ENCODE data around the gene RNLS. TPM values are rescaled to one million over a fixed set of nuclear protein-coding genes. Genes with fewer than 3 reads are reported as not detected.

The RNLS gene
- total RNA-seq, 3 donors from 2014 or later: 9.8 to 12.1 (median 11.8) TPM

GRCh38 chr10:88249450-88249849 lies 333.7 kb downstream of the RNLS start:
- Histone ChIP-seq H3K4me3 (no peak overlapping the region), H3K4me1 (ENCODE audit: low read depth) (peaks cover 7% of the 10 kb centered on the region), H3K36me3 (ENCODE audit: low read depth) (no peaks in the 10 kb centered on the region), H3K9me3 (no peaks in the 10 kb centered on the region)
- intact Hi-C loops (cut with DNase I, micrococcal nuclease): no loop called here
- DNase-seq: no peak
- no peak for ATAC-seq
- TF ChIP-seq CTCF (IDR thresholded peaks at IDR 0.05): no peak

GRCh38 chr10:88246675-88247074 lies 336.4 kb downstream of the RNLS start:
- intact Hi-C loops (cut with DNase I, micrococcal nuclease): no loop called here
- Histone ChIP-seq H3K4me1 (ENCODE audit: low read depth) (peaks cover 20% of the 10 kb centered on the region), H3K9me3 (no peaks in the 10 kb centered on the region), H3K4me3 (no peak overlapping the region), H3K36me3 (ENCODE audit: low read depth) (no peaks in the 10 kb centered on the region)
- TF ChIP-seq CTCF (IDR thresholded peaks at IDR 0.05): no peak
- DNase-seq (no peak), ATAC-seq (no peak)

GRCh38 chr10:88245974-88246511 lies 337.1 kb downstream of the RNLS start:
- ATAC-seq (peak; percentile 20), DNase-seq (no peak)
- intact Hi-C loops (cut with DNase I, micrococcal nuclease): no loop called here

GRCh38 chr10:88244781-88245625 lies 338.1 kb downstream of the RNLS start:
- ATAC-seq (no peak), DNase-seq (no peak)
- peaks cover 20% of the 10 kb centered on the region for H3K4me1 ChIP-seq (ENCODE audit: low read depth)
- intact Hi-C loops (cut with DNase I, micrococcal nuclease): no loop called here
- no peaks in the 10 kb centered on the region for H3K9me3 ChIP-seq
- H3K4me3 ChIP-seq: no peak overlapping the region
- H3K36me3 ChIP-seq (ENCODE audit: low read depth): no peaks in the 10 kb centered on the region
- TF ChIP-seq CTCF (IDR thresholded peaks at IDR 0.05): no peak

More at GRCh38 chr10:88245974-88246511, 337.1 kb downstream of the RNLS start:
- no peaks in the 10 kb centered on the region for H3K36me3 ChIP-seq (ENCODE audit: low read depth)
- no peak for TF ChIP-seq CTCF (IDR thresholded peaks at IDR 0.05)
- H3K9me3 ChIP-seq: no peaks in the 10 kb centered on the region
- no peak overlapping the region for H3K4me3 ChIP-seq
- peaks cover 20% of the 10 kb centered on the region for H3K4me1 ChIP-seq (ENCODE audit: low read depth)

GRCh38 chr10:88243836-88244730 lies 339.0 kb downstream of the RNLS start:
- peak; percentile 72 to 73 (median 73) for DNase-seq
- ATAC-seq: peak; percentile 94
- no peaks in the 10 kb centered on the region for H3K36me3 ChIP-seq (ENCODE audit: low read depth)
- intact Hi-C loops (cut with DNase I, micrococcal nuclease): no loop called here
- peaks cover 20% of the 10 kb centered on the region for H3K4me1 ChIP-seq (ENCODE audit: low read depth)
- H3K4me3 ChIP-seq: no peak overlapping the region
- TF ChIP-seq CTCF (IDR thresholded peaks at IDR 0.05): no peak
- H3K9me3 ChIP-seq: no peaks in the 10 kb centered on the region

Data from mucosa of descending colon (tissue), 3 donors.